WTC11 (cell line): Measurements from ENCODE around the gene SCML1. TPM values are rescaled to one million over a fixed set of nuclear protein-coding genes. Genes with fewer than 3 reads are reported as not detected.
"Not testable (repeated sequence)": the region's sequence is repeated elsewhere in the genome, so short reads cannot be mapped to it uniquely, and the experiment has no call there.

ENCODE experiments used
- ATAC-seq: fragments of 200-7000 bp; cut with Tn5 transposase; 2 replicates; pipeline ENCODE4 v1.10.0; 2021; ENCODE audit warnings: mild to moderate bottlenecking, moderate library complexity
- CTCF ChIA-PET: fragments of 300-600 bp; sonication (Branson Sonifier 250); formaldehyde crosslinking; loops from one replicate; lab custom pipeline; 2021; ENCODE audit warnings: antibody characterized with exemption; lab: Charles Lee
- POLR2A ChIA-PET: fragments of 350-600 bp; sonication (Branson Sonifier 250); formaldehyde crosslinking; loops from one replicate; lab custom pipeline; 2021; ENCODE audit warnings: antibody characterized with exemption; lab: Charles Lee
- DNase-seq: peaks from one replicate; pipeline ENCODE4 v3.0.0; 2021; ENCODE audit warnings: low spot score
- H3K27ac Mint-ChIP-seq: 2 replicates; pipeline ENCODE4 v1.8.0; 2021; ENCODE audit warnings: mixed read lengths
- H3K27me3 Mint-ChIP-seq: 2 replicates; pipeline ENCODE4 v1.8.0; 2021; ENCODE audit warnings: low read depth, mild to moderate bottlenecking, moderate library complexity, mixed read lengths
- H3K36me3 Mint-ChIP-seq: 2 replicates; pipeline ENCODE4 v1.8.0; 2021; ENCODE audit warnings: mixed read lengths
- H3K4me1 Mint-ChIP-seq: 2 replicates; pipeline ENCODE4 v1.8.0; 2022; ENCODE audit warnings: mixed read lengths
- H3K4me3 Mint-ChIP-seq: 2 replicates; pipeline ENCODE4 v1.8.0; 2021; ENCODE audit warnings: mild to moderate bottlenecking, moderate library complexity, mixed read lengths
- H3K9me3 Mint-ChIP-seq: 2 replicates; pipeline ENCODE4 v1.8.0; 2021; ENCODE audit warnings: mixed read lengths
- ATF1 ChIP-seq: sonication (generic); formaldehyde crosslinking; IDR thresholded peaks from 2 replicates; pipeline ENCODE4 v1.8.1; 2023; ENCODE audit warnings: mild to moderate bottlenecking, moderate library complexity, missing genetic modification reagents
- MXD4 ChIP-seq: fragments of 250-450 bp; sonication (Bioruptor Pico); IDR thresholded peaks from 2 replicates; pipeline ENCODE4 v1.8.0; 2021; ENCODE audit warnings: mild to moderate bottlenecking, moderate library complexity, borderline replicate concordance
- PRRX2 ChIP-seq: fragments of 250-450 bp; sonication (Bioruptor Pico); IDR thresholded peaks from 2 replicates; pipeline ENCODE4 v1.8.0; 2021; ENCODE audit warnings: mild to moderate bottlenecking
- SMAD4 ChIP-seq: sonication (generic); formaldehyde crosslinking; IDR thresholded peaks from 2 replicates; pipeline ENCODE4 v1.8.0; 2022; ENCODE audit warnings: mild to moderate bottlenecking, missing genetic modification reagents
- SOX15 ChIP-seq: fragments of 250-450 bp; sonication (Bioruptor Pico); IDR thresholded peaks from 2 replicates; pipeline ENCODE4 v1.9.0; 2021; ENCODE audit warnings: mild to moderate bottlenecking
- TCF7 ChIP-seq: sonication (generic); formaldehyde crosslinking; IDR thresholded peaks from 2 replicates; pipeline ENCODE4 v1.8.0; 2022; ENCODE audit warnings: mild to moderate bottlenecking, low read depth, missing genetic modification reagents, moderate library complexity
- TEAD1 ChIP-seq: sonication (generic); formaldehyde crosslinking; IDR thresholded peaks from 2 replicates; pipeline ENCODE4 v1.8.0; 2022; ENCODE audit warnings: mild to moderate bottlenecking, missing genetic modification reagents
- TP53 ChIP-seq: sonication (generic); formaldehyde crosslinking; IDR thresholded peaks from 2 replicates; pipeline ENCODE4 v1.8.1; 2023; ENCODE audit warnings: mild to moderate bottlenecking, missing genetic modification reagents
- ZNF138 ChIP-seq: sonication (generic); formaldehyde crosslinking; conservative IDR thresholded peaks from 2 replicates; pipeline ENCODE4 v1.8.1; 2022; ENCODE audit warnings: mild to moderate bottlenecking, moderate library complexity, missing genetic modification reagents
- total RNA-seq: library from RNA; stranded (reverse); gene quantifications from 3 replicates; pipeline ENCODE4 v1.2.3, GENCODE V29; 2021
- TF ChIP-seq, protein P1 (sequence below): sonication (generic); formaldehyde crosslinking; IDR thresholded peaks from 2 replicates; pipeline ENCODE4 v1.8.0; 2023; ENCODE audit warnings: missing genetic modification reagents
- TF ChIP-seq, protein P2 (sequence below): sonication (generic); formaldehyde crosslinking; IDR thresholded peaks from 2 replicates; pipeline ENCODE4 v1.8.1; 2022; ENCODE audit warnings: missing genetic modification reagents, borderline replicate concordance
- TF ChIP-seq, protein P3 (sequence below): sonication (generic); formaldehyde crosslinking; IDR thresholded peaks from 2 replicates; pipeline ENCODE4 v1.8.0; 2022; ENCODE audit warnings: mild to moderate bottlenecking, missing genetic modification reagents
- TF ChIP-seq, protein P4 (sequence below): fragments of 250-450 bp; sonication (Bioruptor Pico); conservative IDR thresholded peaks from 2 replicates; pipeline ENCODE4 v1.9.0; 2021; ENCODE audit warnings: mild to moderate bottlenecking
- TF ChIP-seq, protein P5 (sequence below): fragments of 250-450 bp; sonication (Bioruptor Pico); IDR thresholded peaks from 2 replicates; pipeline ENCODE4 v1.8.0; 2021; ENCODE audit warnings: mild to moderate bottlenecking
- TF ChIP-seq, protein P6 (sequence below): sonication (generic); formaldehyde crosslinking; IDR thresholded peaks from 2 replicates; pipeline ENCODE4 v1.8.0; 2022; ENCODE audit warnings: mild to moderate bottlenecking, missing genetic modification reagents
- TF ChIP-seq, protein P7 (sequence below): sonication (generic); formaldehyde crosslinking; IDR thresholded peaks from 2 replicates; pipeline ENCODE4 v1.8.1; 2022; ENCODE audit warnings: mild to moderate bottlenecking, missing genetic modification reagents, moderate library complexity, borderline replicate concordance

The SCML1 gene
- total RNA-seq, 1 experiment from 2014 or later, result 2.3 TPM

DNA sequence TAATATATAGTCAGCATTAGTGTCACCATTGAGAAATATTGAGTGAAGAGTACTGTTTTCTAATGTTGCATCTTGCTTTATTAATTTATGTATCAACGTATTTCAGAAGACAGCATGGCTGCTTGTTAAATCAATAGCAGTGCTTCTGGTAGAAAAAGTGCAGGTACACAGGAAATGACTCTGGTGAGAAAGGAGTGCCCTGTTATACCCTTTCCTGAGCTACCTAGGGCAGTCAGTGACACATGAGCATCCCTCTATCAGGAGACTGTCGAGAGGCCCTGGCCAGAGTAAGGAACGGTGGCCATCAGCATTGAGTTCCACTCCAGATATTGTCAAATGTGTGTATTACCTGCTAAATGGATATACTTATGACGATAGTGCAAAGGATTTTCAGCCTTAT, 42.1 kb downstream of the SCML1 start:
- H3K4me3 Mint-ChIP-seq, result no peak overlapping the region
- peaks cover 5% of the 10 kb centered on the region; the same call in 1 of the 2 replicates for H3K27me3 Mint-ChIP-seq
- TF ChIP-seq, protein P1, sequence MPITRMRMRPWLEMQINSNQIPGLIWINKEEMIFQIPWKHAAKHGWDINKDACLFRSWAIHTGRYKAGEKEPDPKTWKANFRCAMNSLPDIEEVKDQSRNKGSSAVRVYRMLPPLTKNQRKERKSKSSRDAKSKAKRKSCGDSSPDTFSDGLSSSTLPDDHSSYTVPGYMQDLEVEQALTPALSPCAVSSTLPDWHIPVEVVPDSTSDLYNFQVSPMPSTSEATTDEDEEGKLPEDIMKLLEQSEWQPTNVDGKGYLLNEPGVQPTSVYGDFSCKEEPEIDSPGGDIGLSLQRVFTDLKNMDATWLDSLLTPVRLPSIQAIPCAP (CRISPR knock-in tag), result no peak
- TF ChIP-seq, protein P2, sequence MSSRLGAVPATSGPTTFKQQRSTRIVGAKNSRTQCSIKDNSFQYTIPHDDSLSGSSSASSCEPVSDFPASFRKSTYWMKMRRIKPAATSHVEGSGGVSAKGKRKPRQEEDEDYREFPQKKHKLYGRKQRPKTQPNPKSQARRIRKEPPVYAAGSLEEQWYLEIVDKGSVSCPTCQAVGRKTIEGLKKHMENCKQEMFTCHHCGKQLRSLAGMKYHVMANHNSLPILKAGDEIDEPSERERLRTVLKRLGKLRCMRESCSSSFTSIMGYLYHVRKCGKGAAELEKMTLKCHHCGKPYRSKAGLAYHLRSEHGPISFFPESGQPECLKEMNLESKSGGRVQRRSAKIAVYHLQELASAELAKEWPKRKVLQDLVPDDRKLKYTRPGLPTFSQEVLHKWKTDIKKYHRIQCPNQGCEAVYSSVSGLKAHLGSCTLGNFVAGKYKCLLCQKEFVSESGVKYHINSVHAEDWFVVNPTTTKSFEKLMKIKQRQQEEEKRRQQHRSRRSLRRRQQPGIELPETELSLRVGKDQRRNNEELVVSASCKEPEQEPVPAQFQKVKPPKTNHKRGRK, result no peak
- TF ChIP-seq, protein P3, sequence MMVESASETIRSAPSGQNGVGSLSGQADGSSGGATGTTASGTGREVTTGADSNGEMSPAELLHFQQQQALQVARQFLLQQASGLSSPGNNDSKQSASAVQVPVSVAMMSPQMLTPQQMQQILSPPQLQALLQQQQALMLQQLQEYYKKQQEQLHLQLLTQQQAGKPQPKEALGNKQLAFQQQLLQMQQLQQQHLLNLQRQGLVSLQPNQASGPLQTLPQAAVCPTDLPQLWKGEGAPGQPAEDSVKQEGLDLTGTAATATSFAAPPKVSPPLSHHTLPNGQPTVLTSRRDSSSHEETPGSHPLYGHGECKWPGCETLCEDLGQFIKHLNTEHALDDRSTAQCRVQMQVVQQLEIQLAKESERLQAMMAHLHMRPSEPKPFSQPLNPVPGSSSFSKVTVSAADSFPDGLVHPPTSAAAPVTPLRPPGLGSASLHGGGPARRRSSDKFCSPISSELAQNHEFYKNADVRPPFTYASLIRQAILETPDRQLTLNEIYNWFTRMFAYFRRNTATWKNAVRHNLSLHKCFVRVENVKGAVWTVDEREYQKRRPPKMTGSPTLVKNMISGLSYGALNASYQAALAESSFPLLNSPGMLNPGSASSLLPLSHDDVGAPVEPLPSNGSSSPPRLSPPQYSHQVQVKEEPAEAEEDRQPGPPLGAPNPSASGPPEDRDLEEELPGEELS (CRISPR knock-in tag), result no peak
- TF ChIP-seq, protein P4, sequence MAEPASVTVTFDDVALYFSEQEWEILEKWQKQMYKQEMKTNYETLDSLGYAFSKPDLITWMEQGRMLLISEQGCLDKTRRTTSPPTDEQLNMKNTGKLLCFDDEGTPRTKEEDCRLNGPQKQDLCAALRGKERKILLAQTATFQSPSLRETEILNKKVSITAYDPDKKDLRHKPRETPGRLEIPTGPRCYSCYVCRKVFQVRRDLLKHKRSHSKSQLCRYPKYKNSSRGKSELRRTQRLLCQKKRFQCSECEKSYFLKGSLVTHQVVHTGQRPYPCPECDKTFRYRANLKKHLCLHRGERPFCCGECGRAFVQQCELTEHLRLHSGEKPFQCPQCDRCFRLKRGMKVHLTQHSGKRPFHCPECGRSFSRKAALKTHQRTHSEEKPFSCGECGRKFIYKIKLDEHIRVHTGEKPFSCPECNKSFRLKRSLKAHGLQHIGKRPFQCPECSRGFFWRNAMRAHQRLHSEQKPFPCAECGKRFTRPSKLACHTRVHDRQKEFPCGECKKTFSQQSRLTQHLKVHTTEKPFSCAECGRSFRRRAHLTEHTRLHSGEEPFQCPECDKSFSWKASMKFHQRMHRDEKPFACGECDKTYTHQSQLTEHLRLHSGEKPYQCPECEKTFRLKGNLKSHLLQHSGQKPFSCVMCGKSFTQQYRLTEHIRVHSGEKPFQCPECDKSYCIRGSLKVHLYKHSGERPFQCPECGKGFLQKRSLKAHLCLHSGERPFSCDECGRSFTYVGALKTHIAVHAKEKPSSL (CRISPR knock-in tag), result no peak
- TF ChIP-seq TP53 (CRISPR knock-in tag) (no peak), SOX15 (CRISPR knock-in tag) (no peak), MXD4 (CRISPR knock-in tag) (no peak)
- H3K27ac Mint-ChIP-seq, result no peak overlapping the region
- POLR2A ChIA-PET, result no interaction called here
- H3K36me3 Mint-ChIP-seq, result peaks cover 9% of the 10 kb centered on the region; the same call in 1 of the 2 replicates
- H3K9me3 Mint-ChIP-seq, result peaks cover 13% of the 10 kb centered on the region
- DNase-seq, result no peak
- ATAC-seq, result no peak
- CTCF ChIA-PET, result no interaction called here
- peaks cover 7% of the 10 kb centered on the region for H3K4me1 Mint-ChIP-seq

DNA sequence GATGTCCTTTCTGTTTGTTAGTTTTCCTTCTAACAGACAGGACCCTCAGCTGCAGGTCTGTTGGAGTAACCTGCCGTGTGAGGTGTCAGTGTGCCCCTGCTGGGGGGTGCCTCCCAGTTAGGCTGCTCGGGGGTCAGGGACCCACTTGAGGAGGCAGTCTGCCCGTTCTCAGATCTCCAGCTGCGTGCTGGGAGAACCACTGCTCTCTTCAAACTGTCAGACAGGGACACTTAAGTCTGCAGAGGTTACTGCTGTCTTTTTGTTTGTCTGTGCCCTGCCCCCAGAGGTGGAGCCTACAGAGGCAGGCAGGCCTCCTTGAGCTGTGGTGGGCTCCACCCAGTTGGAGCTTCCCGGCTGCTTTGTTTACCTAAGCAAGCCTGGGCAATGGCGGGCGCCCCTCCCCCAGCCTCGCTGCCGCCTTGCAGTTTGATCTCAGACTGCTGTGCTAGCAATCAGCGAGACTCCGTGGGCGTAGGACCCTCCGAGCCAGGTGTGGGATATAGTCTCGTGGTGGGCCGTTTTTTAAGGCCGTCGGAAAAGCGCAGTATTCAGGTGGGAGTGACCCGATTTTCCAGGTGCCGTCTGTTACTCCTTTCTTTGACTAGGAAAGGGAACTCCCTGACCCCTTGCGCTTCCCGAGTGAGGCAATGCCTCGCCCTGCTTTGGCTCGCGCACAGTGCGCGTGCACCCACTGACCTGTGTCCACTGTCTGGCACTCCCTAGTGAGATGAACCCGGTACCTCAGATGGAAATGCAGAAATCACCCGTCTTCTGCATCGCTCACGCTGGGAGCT, 49.5 kb downstream of the SCML1 start:
- DNase-seq, POLR2A ChIA-PET, H3K27me3 Mint-ChIP-seq, H3K27ac Mint-ChIP-seq, ATAC-seq, H3K9me3 Mint-ChIP-seq, H3K36me3 Mint-ChIP-seq: not testable (repeated sequence)
- CTCF ChIA-PET, result interaction anchor here (1.1 kb wide), 2 partner anchors 15 to 854 kb away, joined by 3 read pairs; no protein-coding TSS in a partner anchor
- peaks cover 25% of the 10 kb centered on the region for H3K4me1 Mint-ChIP-seq
- H3K4me3 Mint-ChIP-seq, result peak overlapping the region; percentile 64

DNA sequence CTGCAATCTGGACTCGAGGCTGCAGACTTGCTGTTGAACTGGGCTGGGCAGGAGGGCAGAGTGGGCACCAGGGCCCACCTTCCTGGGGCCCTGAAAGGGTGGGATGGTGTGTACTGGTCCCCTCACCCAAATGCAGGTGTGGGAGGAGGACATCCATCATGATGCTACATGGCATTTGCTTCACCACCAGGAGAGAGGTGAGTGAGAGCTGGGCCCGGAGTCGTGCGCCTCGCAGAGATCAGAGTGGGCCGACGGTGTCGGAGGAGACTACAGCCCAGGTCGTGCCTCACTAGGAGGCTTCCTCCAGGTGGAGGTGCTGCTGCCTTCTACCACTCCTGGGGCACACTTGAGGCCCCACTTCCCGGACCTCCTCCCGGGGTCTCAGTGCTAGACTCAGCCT, 50.3 kb downstream of the SCML1 start:
- H3K4me3 Mint-ChIP-seq, result no peak overlapping the region
- H3K27me3 Mint-ChIP-seq, result peaks cover 4% of the 10 kb centered on the region; the same call in 1 of the 2 replicates
- peaks cover 7% of the 10 kb centered on the region for H3K9me3 Mint-ChIP-seq
- POLR2A ChIA-PET, result interaction anchor here (0.6 kb wide), 1 partner anchor 716 kb away, joined by 3 read pairs; no protein-coding TSS in a partner anchor
- peaks cover 25% of the 10 kb centered on the region for H3K4me1 Mint-ChIP-seq
- peaks cover 6% of the 10 kb centered on the region for H3K36me3 Mint-ChIP-seq
- TF ChIP-seq, protein P5, sequence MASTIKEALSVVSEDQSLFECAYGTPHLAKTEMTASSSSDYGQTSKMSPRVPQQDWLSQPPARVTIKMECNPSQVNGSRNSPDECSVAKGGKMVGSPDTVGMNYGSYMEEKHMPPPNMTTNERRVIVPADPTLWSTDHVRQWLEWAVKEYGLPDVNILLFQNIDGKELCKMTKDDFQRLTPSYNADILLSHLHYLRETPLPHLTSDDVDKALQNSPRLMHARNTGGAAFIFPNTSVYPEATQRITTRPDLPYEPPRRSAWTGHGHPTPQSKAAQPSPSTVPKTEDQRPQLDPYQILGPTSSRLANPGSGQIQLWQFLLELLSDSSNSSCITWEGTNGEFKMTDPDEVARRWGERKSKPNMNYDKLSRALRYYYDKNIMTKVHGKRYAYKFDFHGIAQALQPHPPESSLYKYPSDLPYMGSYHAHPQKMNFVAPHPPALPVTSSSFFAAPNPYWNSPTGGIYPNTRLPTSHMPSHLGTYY (CRISPR knock-in tag), result no peak
- TF ChIP-seq ATF1 (CRISPR knock-in tag) (no peak), TCF7 (CRISPR knock-in tag) (no peak), TEAD1 (no peak), ZNF138 (no peak), SMAD4 (no peak), PRRX2 (CRISPR knock-in tag) (no peak)
- TF ChIP-seq, protein P6, sequence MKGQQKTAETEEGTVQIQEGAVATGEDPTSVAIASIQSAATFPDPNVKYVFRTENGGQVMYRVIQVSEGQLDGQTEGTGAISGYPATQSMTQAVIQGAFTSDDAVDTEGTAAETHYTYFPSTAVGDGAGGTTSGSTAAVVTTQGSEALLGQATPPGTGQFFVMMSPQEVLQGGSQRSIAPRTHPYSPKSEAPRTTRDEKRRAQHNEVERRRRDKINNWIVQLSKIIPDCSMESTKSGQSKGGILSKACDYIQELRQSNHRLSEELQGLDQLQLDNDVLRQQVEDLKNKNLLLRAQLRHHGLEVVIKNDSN (CRISPR knock-in tag), result no peak
- TF ChIP-seq, protein P7, sequence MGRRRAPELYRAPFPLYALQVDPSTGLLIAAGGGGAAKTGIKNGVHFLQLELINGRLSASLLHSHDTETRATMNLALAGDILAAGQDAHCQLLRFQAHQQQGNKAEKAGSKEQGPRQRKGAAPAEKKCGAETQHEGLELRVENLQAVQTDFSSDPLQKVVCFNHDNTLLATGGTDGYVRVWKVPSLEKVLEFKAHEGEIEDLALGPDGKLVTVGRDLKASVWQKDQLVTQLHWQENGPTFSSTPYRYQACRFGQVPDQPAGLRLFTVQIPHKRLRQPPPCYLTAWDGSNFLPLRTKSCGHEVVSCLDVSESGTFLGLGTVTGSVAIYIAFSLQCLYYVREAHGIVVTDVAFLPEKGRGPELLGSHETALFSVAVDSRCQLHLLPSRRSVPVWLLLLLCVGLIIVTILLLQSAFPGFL (CRISPR knock-in tag), result no peak
- TF ChIP-seq, all 79 proteins: peak for 0
- no peak for DNase-seq
- no peak overlapping the region for H3K27ac Mint-ChIP-seq
- ATAC-seq, result no peak
- CTCF ChIA-PET, result interaction anchor here (0.6 to 2.0 kb wide), 7 partner anchors 11 to 853 kb away, joined by 3 to 11 read pairs (median 3); partner anchors contain the start of gene SCML1
